SK-N-SH (cell line): ENCODE results near the gene PARVA. TPM values are rescaled to one million over a fixed set of nuclear protein-coding genes. Genes with fewer than 3 reads are reported as not detected.

Experiments
- CTCF ChIA-PET: fragments of 300-600, 350-600 bp; formaldehyde crosslinking; extraction: SDS; loops from one replicate; lab custom pipeline; 2021; lab: Yijun Ruan, JAX
- POLR2A ChIA-PET: fragments of 350-600 bp; sonication (Branson Sonifier 250); formaldehyde crosslinking; extraction: SDS; loops from one replicate; lab custom pipeline; 2020; ENCODE audit warnings: antibody characterized with exemption, inconsistent platforms; lab: Yijun Ruan, JAX
- DNase-seq: peaks from one replicate; pipeline ENCODE4 v3.0.0; 2012
- H2AFZ ChIP-seq: fragments of 200-600 bp; sonication (generic); 2 replicates; pipeline ENCODE4 v1.8.1; 2016; ENCODE audit warnings: antibody characterized with exemption, mild to moderate bottlenecking, low read depth
- H3F3A ChIP-seq: fragments of 200-600 bp; sonication (generic); replicated peaks from 2 replicates; pipeline ENCODE3; 2016; ENCODE audit warnings: antibody characterized with exemption, mild to moderate bottlenecking; ENCODE audit not compliant: insufficient read depth
- H3K27ac ChIP-seq, 2 experiments: fragments of 200-500 bp in 1 of 2; fragments of 200-600 bp in 1 of 2; sonication (Bioruptor generic) in 1 of 2; sonication (generic), shearing (Covaris generic) in 1 of 2; 2 replicates each; pipeline versions ENCODE4 v1.5.1 to v1.6.1; 2014 to 2016; ENCODE audit warnings: low read depth in 2 of 2, inconsistent platforms in 1 of 2, low read length in 1 of 2, mild to moderate bottlenecking in 1 of 2, mixed read lengths in 1 of 2
- H3K27me3 ChIP-seq: fragments of 200-600 bp; sonication (generic), shearing (Covaris generic); 2 replicates; pipeline ENCODE4 v1.6.1; 2016; ENCODE audit warnings: mixed run types; ENCODE audit not compliant: insufficient read depth
- H3K36me3 ChIP-seq, 2 experiments: fragments of 200-500 bp in 1 of 2; fragments of 200-600 bp in 1 of 2; sonication (Bioruptor generic) in 1 of 2; sonication (generic) in 1 of 2; replicated peaks in 1 of 2; 2 replicates each; pipeline versions ENCODE3 to v1.5.1; 2014 to 2016; ENCODE audit warnings: low read length in 1 of 2, mild to moderate bottlenecking in 1 of 2; ENCODE audit not compliant: insufficient read depth in 2 of 2, control insufficient read depth in 1 of 2
- H3K4me1 ChIP-seq, 2 experiments: fragments of 200-500 bp in 1 of 2; fragments of 200-600 bp in 1 of 2; sonication (Bioruptor generic) in 1 of 2; sonication (generic), shearing (Covaris generic) in 1 of 2; 2 replicates each; pipeline versions ENCODE4 v1.5.1 to v1.6.1; 2014 to 2016; ENCODE audit warnings: low read depth in 1 of 2, low read length in 1 of 2, mixed run types in 1 of 2; ENCODE audit not compliant: insufficient read depth in 2 of 2, control insufficient read depth in 1 of 2
- H3K4me2 ChIP-seq: fragments of 200-600 bp; sonication (generic), shearing (Covaris generic); 2 replicates; pipeline ENCODE4 v1.6.1; 2017; ENCODE audit warnings: mixed run types
- H3K4me3 ChIP-seq, 2 experiments: fragments of 200-500 bp in 1 of 2; fragments of 200-600 bp in 1 of 2; sonication (Bioruptor generic) in 1 of 2; sonication (generic), shearing (Covaris generic) in 1 of 2; 2 replicates each; pipeline versions ENCODE4 v1.5.1 to v1.8.1; 2014 to 2016; ENCODE audit warnings: low read depth in 2 of 2, inconsistent platforms in 1 of 2, low read length in 1 of 2, mild to moderate bottlenecking in 1 of 2, mixed read lengths in 1 of 2, moderate library complexity in 1 of 2
- H3K79me2 ChIP-seq: fragments of 200-600 bp; sonication (generic); 2 replicates; pipeline ENCODE4 v1.8.1; 2017; ENCODE audit warnings: mild to moderate bottlenecking; ENCODE audit not compliant: insufficient read depth
- H3K9ac ChIP-seq: fragments of 200-600 bp; sonication (generic); 2 replicates; pipeline ENCODE4 v1.6.1; 2017; ENCODE audit warnings: mixed run types
- H3K9me2 ChIP-seq: fragments of 200-600 bp; sonication (generic); 2 replicates; pipeline ENCODE4 v1.6.1; 2017; ENCODE audit warnings: mixed run types
- H3K9me3 ChIP-seq: fragments of 200-600 bp; sonication (generic); 2 replicates; pipeline ENCODE4 v1.6.1; 2017; ENCODE audit warnings: mixed run types, mild to moderate bottlenecking, moderate library complexity
- H4K20me1 ChIP-seq: fragments of 200-600 bp; sonication (generic); 2 replicates; pipeline ENCODE4 v1.6.1; 2017; ENCODE audit warnings: mild to moderate bottlenecking, mixed run types; ENCODE audit not compliant: insufficient read depth
- EP300 ChIP-seq, 2 experiments: IDR thresholded peaks; 2 replicates each; pipeline versions ENCODE4 v1.4.0 to v1.6.1; 2012; ENCODE audit warnings: borderline replicate concordance in 1 of 2, low read depth in 1 of 2, low read length in 1 of 2
- FOSL2 ChIP-seq: IDR thresholded peaks from 2 replicates; pipeline ENCODE4 v1.4.0; 2012; ENCODE audit warnings: low read depth, mild to moderate bottlenecking, moderate library complexity, borderline replicate concordance
- GATA2 ChIP-seq: sonication (generic); formaldehyde crosslinking; IDR thresholded peaks from 2 replicates; pipeline ENCODE4 v1.5.0; 2020; ENCODE audit warnings: mild to moderate bottlenecking, missing genetic modification reagents
- JUND ChIP-seq: IDR thresholded peaks from 2 replicates; pipeline ENCODE4 v1.4.0; 2012
- MAX ChIP-seq: IDR thresholded peaks from 2 replicates; pipeline ENCODE4 v1.4.0; 2012; ENCODE audit warnings: low read depth
- MXI1 ChIP-seq: IDR thresholded peaks from 2 replicates; pipeline ENCODE4 v1.6.1; 2012; ENCODE audit warnings: mild to moderate bottlenecking, low read depth, low read length, improper control_type of control experiment
- NFIC ChIP-seq: IDR thresholded peaks from 2 replicates; pipeline ENCODE4 v1.4.0; 2012; ENCODE audit warnings: borderline replicate concordance
- POLR2AphosphoS5 ChIP-seq: IDR thresholded peaks from 2 replicates; pipeline ENCODE4 v1.6.1; 2012; ENCODE audit warnings: low read depth, low read length
- RAD21 ChIP-seq: IDR thresholded peaks from 2 replicates; pipeline ENCODE4 v1.6.1; 2012; ENCODE audit warnings: mild to moderate bottlenecking, low read length
- RXRA ChIP-seq: IDR thresholded peaks from 2 replicates; pipeline ENCODE4 v1.4.0; 2012; ENCODE audit warnings: low read depth, mild to moderate bottlenecking, borderline replicate concordance
- SMC3 ChIP-seq: IDR thresholded peaks from 2 replicates; pipeline ENCODE4 v1.6.1; 2012; ENCODE audit warnings: low read depth, low read length, improper control_type of control experiment
- TAF1 ChIP-seq: IDR thresholded peaks from 2 replicates; pipeline ENCODE4 v1.6.1; 2012; ENCODE audit warnings: low read depth, mild to moderate bottlenecking, low read length, moderate library complexity, borderline replicate concordance
- TEAD4 ChIP-seq: IDR thresholded peaks from 2 replicates; pipeline ENCODE4 v1.4.0; 2012; ENCODE audit warnings: mild to moderate bottlenecking, borderline replicate concordance; ENCODE audit not compliant: insufficient read depth
- ZBTB33 ChIP-seq: IDR thresholded peaks from 2 replicates; pipeline ENCODE4 v1.4.0; 2012; ENCODE audit warnings: low read depth, borderline replicate concordance
- WGBS: methylation state at CpG from one replicate; pipeline ENCODE4 v1.1.6; 2017; ENCODE audit warnings: low lambda C conversion rate; 5-methylcytosine and 5-hydroxymethylcytosine counted together
- polyA plus RNA-seq, 3 experiments: library from polyadenylated mRNA; depleted of rRNA; stranded (reverse); fragments of >200 nt; gene quantifications; 2 replicates each; pipeline ENCODE4 v1.2.3, GENCODE V29; 2012

Gene PARVA
- polyA plus RNA-seq, 1 of the 3 experiments (the other 2 are of a cell fraction): 27.6 TPM

- TF ChIP-seq POLR2AphosphoS5 (no peak), RXRA (no peak), GATA2 (CRISPR knock-in tag) (no peak), TAF1 (no peak), NFIC (no peak)
Measured at GRCh38 chr11:12438291-12438690, 60.9 kb downstream of the PARVA start (continued).

GRCh38 chr11:12439615-12440014, 62.2 kb downstream of the PARVA start:
- H3K79me2 ChIP-seq: peaks cover 63% of the 10 kb centered on the region

More at GRCh38 chr11:12439615-12440014, 62.2 kb downstream of the PARVA start:
- POLR2A ChIA-PET: no interaction called here
- Histone ChIP-seq H3K27ac (no peak overlapping the region), H3K4me3 (no peak overlapping the region), H3K9me3 (no peaks in the 10 kb centered on the region), H3K27me3 (no peaks in the 10 kb centered on the region), H3F3A (peaks cover 11% of the 10 kb centered on the region), H3K4me2 (no peak overlapping the region), H3K9me2 (no peaks in the 10 kb centered on the region), H3K36me3 (peaks cover 0 to 4% of the 10 kb centered on the region in 2 experiments), H3K4me1 (peaks cover 6 to 15% of the 10 kb centered on the region in 2 experiments; a peak in 3 of 4 replicates), H2AFZ (no peak overlapping the region), H4K20me1 (peaks cover 11% of the 10 kb centered on the region; the same call in 1 of the 2 replicates)
- no peak for DNase-seq
- 86% methylated on average over 4 of the region's 4 CpGs for WGBS
- no peak for TF ChIP-seq ZBTB33
- TF ChIP-seq EP300 (IDR thresholded peaks at IDR 0.05; ENCODE audit: borderline replicate concordance in 1 of 2, low read depth in 1 of 2, low read length in 1 of 2): no peak
- no peak for TF ChIP-seq FOSL2
- TF ChIP-seq TEAD4: no peak
- no peak for TF ChIP-seq MAX
- no peak for TF ChIP-seq SMC3
- no peak for TF ChIP-seq MXI1
- no peak for TF ChIP-seq NFIC
- TF ChIP-seq RXRA: no peak
- no peak for TF ChIP-seq JUND
- TF ChIP-seq RAD21: no peak
- TF ChIP-seq, all 33 proteins: peak for 0
- CTCF ChIA-PET: interaction anchor here (1.0 kb wide), 1 partner anchor 9 kb away, joined by 3 read pairs; no protein-coding TSS in a partner anchor
- H3K9ac ChIP-seq: no peak overlapping the region
